Measurements from ENCODE around the gene SPATS2L.

DNA sequence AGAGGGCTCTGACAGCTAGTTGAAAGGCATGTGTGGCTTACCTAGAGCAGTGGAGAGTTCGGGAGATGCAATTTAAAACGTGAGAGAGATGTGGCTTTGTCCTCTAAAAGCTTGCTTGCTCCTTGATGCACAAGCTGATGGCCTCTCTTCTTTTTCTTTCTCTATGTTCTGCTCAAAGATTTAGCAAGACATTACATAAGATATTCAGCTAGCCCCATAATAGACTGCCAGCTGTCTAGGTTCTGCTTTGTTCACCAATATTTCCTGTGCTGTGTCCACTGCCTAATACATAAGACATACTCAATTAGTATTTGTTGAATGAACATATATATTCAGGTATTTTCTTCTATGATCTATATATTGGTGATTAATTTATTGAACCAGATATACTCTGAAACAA is 31.1 kb downstream of the SPATS2L start:
- no peak for TF ChIP-seq POLR2A (IDR thresholded peaks at IDR 0.05)
- TF ChIP-seq, protein P1, sequence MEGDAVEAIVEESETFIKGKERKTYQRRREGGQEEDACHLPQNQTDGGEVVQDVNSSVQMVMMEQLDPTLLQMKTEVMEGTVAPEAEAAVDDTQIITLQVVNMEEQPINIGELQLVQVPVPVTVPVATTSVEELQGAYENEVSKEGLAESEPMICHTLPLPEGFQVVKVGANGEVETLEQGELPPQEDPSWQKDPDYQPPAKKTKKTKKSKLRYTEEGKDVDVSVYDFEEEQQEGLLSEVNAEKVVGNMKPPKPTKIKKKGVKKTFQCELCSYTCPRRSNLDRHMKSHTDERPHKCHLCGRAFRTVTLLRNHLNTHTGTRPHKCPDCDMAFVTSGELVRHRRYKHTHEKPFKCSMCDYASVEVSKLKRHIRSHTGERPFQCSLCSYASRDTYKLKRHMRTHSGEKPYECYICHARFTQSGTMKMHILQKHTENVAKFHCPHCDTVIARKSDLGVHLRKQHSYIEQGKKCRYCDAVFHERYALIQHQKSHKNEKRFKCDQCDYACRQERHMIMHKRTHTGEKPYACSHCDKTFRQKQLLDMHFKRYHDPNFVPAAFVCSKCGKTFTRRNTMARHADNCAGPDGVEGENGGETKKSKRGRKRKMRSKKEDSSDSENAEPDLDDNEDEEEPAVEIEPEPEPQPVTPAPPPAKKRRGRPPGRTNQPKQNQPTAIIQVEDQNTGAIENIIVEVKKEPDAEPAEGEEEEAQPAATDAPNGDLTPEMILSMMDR (IDR thresholded peaks at IDR 0.05), result no peak
